GM12874 (cell line): ENCODE data around the gene CCDC146.

Experiments
- TF ChIP-seq, protein P1 (sequence below): IDR thresholded peaks from 2 replicates; pipeline ENCODE4 v1.5.1; 2011; ENCODE audit warnings: low read depth, mild to moderate bottlenecking, control low read depth, low read length, moderate library complexity; ENCODE audit not compliant: insufficient read depth

CCDC146 gene

DNA sequence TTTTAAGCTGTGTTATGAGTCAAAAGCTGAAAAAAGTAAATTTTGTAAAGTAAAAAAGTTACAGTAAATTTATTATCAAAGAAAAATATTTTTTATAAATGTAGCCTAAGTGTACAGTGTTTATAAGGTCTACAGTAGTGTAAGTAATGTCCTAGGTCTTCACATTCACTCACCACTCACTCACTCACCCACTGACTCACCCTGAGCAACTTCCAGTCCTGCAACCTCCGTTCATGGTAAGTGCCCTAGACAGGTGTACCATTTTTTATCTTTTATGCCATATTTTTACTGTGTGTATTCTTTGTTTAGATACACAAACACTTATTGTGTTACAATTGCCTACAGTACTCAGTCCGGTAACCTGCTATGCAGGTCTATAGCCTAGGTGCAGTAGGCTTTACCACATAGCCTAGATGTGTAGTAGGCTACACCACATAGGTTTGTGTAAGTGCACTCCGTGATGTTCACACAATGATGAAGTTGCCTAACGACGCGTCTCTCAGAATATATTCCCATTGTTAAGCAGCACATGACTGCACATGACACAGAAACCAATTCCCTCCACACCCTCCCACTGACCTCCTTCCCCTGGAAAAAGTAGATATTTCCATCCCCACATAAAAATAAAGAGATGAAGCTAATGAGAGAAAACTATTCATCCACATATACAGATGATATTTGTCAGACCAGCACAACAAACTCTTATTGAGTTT is 122.0 kb downstream of the CCDC146 start:
- TF ChIP-seq, protein P1, sequence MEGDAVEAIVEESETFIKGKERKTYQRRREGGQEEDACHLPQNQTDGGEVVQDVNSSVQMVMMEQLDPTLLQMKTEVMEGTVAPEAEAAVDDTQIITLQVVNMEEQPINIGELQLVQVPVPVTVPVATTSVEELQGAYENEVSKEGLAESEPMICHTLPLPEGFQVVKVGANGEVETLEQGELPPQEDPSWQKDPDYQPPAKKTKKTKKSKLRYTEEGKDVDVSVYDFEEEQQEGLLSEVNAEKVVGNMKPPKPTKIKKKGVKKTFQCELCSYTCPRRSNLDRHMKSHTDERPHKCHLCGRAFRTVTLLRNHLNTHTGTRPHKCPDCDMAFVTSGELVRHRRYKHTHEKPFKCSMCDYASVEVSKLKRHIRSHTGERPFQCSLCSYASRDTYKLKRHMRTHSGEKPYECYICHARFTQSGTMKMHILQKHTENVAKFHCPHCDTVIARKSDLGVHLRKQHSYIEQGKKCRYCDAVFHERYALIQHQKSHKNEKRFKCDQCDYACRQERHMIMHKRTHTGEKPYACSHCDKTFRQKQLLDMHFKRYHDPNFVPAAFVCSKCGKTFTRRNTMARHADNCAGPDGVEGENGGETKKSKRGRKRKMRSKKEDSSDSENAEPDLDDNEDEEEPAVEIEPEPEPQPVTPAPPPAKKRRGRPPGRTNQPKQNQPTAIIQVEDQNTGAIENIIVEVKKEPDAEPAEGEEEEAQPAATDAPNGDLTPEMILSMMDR, result no peak

DNA sequence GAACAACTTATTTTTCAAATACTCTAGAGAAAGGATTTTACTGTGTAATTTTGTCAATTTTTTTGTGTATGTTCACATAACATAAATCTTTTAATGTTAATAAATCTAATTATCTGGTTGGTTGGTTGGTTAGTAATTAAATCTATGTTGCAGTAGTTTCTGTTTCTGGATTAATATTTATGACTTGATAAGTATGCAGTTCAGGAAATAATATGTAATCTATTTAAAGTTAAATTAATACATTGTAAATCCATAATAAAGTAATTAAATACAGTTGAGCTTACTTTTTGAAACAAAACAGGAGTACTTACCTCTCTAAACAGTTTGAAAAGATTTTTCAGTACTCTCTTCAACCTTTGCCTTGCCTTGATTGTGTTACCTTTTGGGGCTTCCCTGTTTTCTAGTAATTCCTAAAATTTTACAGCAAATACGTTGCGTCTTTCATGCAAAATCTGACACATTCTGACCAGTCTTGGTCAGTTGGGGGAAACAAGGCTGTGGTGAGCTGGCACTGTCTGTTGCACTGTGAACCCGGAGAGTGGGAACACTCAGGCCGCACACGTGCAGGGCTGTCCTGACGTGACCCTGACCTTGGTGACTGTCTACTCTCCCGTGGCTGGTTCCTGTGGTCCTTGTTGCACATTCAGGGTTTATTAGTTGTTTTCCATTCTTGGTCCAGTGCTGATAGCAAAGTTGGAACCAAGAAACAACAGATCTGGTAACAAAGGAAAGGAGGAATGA is 122.8 kb downstream of the CCDC146 start:
- TF ChIP-seq, protein P1, result no peak

DNA sequence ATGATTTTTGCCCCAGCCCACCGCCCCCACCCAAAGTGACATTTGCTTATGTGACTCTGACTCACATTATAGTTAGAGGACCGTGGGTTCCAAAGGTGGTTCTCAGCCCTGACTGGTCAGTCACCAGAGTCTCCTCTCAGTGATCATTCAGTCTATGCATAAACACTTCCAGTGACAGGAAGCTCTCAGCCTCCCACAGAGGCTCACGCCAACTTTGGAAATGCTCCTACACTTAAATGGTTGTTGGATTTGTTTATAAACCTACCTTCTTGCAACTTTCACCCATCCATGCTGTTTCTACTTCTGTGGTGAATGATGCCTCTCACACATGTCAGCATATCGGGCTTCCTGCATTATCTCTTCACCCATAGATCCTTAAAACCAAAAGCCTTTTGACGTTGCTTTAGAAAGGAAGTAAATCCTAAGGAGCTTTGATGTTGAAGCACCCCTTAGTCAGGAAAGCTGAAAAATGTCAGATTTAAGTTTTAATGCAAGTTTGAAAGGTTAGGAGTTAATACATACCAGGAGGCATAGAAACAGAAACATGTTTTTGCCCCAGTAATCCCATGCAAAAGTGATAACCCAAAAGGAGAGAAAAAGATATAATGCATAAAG is 123.7 kb downstream of the CCDC146 start:
- TF ChIP-seq, protein P1, result no peak

DNA sequence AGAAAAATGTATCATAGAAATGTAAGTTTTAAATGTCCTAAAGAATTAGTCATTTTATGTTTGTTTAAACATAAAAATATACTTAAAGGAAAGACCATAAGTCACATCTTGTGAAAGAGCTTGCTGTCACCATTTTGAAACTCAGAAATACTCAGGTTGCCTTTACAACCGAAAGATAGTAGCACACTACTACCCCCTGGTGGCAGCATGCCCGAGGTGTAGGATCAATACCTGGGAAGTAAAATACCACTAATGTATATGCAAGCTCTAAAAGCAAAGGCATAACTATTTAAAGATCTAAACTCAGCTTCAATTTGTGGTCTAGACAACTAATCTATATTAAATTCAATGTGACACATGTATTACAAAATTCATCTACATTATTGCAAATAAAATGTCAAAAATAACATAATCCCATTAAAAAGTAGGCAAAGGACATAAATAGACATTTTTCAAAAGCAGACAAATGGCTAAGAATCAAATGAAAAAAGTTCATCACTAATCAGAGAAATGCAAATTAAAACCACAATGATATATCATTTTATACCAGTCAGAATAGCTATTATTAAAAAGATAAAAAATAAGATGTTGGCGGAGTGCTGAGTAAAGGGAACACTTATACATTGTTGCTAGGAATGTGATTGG is 124.9 kb downstream of the CCDC146 start:
- TF ChIP-seq, protein P1, result peak; percentile 54; the same call in 1 of the 2 replicates

DNA sequence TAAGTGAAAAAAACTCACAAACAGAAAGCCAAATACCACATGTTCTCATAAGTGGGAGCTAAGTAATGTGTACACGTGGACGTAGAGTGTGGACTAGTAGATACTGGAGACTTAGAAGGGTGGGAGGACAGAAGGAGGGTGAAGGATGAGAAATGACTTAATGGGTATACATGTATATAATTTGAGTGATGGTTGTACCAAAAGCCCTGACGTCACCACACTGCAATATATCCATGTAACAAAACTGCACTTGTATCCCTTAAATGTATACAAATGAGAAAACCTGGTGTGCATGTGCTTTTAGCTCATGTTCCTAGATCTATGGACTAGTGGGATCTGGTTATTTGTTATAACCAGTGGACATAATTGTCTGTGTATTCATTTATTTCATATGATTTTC is 125.7 kb downstream of the CCDC146 start:
- TF ChIP-seq, protein P1, result no peak

DNA sequence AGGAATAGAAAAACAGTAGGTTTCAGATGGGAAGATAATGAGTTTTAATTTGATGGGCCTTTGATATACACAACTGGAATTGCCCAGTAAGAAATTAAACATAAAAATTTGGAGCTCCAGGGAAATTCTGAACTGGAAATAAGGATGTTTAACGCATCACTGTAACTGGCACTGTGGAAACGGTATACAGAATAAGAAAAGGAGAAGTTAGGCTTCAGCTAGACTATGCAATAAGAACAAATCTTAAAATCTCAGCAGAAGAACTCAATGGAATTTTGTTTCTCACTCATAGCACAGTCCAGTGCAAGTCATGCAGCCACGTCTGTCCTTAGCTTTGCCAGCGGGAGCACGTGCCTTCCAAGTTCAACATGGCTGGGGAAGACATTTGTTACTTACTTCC is 130.1 kb downstream of the CCDC146 start:
- TF ChIP-seq, protein P1, result no peak

DNA sequence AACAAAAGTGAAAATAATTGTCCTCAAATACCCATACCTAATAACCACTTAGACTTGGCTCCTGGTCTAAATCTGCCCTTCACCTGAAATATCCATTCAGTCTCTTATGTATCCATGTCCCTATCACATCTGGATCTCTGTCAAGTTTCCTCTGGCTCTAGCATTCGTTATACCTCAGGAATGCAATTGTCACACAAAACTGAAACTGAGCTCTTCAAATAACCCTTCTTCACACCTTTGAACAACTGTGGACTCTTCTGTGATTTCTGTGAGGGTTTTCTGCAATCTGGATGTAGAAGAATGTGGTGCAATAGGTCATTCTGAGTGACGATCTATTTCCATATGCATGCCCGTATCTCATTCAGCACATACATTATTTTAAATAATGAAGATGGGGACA is 130.7 kb downstream of the CCDC146 start:
- TF ChIP-seq, protein P1, result no peak
